GM18508 (cell line): ENCODE measurements around the gene CDHR2.

Experiments used
- ATAC-seq: cut with Tn5 transposase; IDR thresholded peaks from one replicate; pipeline ENCODE4 v1.9.1; 2021; ENCODE audit warnings: moderate number of reproducible peaks; ENCODE audit not compliant: insufficient read depth, unreplicated experiment

The CDHR2 gene

GRCh38 chr5:176548967-176549444 is at the start of gene CDHR2:
CDHR2 (plus strand) TSS chr5:176549342; CDS start chr5:176565353, 16,011 bp downstream.
- ATAC-seq: no peak

- ATAC-seq: no peak
Observed at GRCh38 chr5:176500511-176500910, 48.6 kb upstream of the CDHR2 start.

GRCh38 chr5:176501333-176501732 is 47.8 kb upstream of the CDHR2 start:
- no peak for ATAC-seq

GRCh38 chr5:176503496-176503895 is 45.6 kb upstream of the CDHR2 start:
- ATAC-seq: no peak

GRCh38 chr5:176507911-176508310 is 41.2 kb upstream of the CDHR2 start:
- no peak for ATAC-seq

- ATAC-seq: no peak
Observed at GRCh38 chr5:176508603-176509002, 40.5 kb upstream of the CDHR2 start.

GRCh38 chr5:176513788-176514187 is 35.4 kb upstream of the CDHR2 start:
- no peak for ATAC-seq

GRCh38 chr5:176514244-176514950 is 34.7 kb upstream of the CDHR2 start:
- ATAC-seq: no peak

GRCh38 chr5:176515396-176515795 is 33.7 kb upstream of the CDHR2 start:
- ATAC-seq: no peak

- ATAC-seq: no peak
Observed at GRCh38 chr5:176517053-176517661, 32.0 kb upstream of the CDHR2 start.

- ATAC-seq: no peak
Observed at GRCh38 chr5:176519810-176520720, 29.1 kb upstream of the CDHR2 start.

- no peak for ATAC-seq
Observed at GRCh38 chr5:176521286-176521685, 27.9 kb upstream of the CDHR2 start.

- ATAC-seq: no peak
Observed at GRCh38 chr5:176521699-176522263, 27.4 kb upstream of the CDHR2 start.

- ATAC-seq: no peak
Observed at GRCh38 chr5:176524138-176524537, 25.0 kb upstream of the CDHR2 start.

GRCh38 chr5:176524987-176525386 is 24.2 kb upstream of the CDHR2 start:
- ATAC-seq: no peak

GRCh38 chr5:176525677-176526076 is 23.5 kb upstream of the CDHR2 start:
- ATAC-seq: no peak

GRCh38 chr5:176526462-176526861 is 22.7 kb upstream of the CDHR2 start:
- no peak for ATAC-seq

- ATAC-seq: no peak
Observed at GRCh38 chr5:176527246-176528222, 21.6 kb upstream of the CDHR2 start.

- no peak for ATAC-seq
Observed at GRCh38 chr5:176528301-176528700, 20.8 kb upstream of the CDHR2 start.

GRCh38 chr5:176528761-176529115 is 20.4 kb upstream of the CDHR2 start:
- ATAC-seq: no peak
